ENCODE data around the gene TEAD1. TPM values are rescaled to one million over a fixed set of nuclear protein-coding genes. Genes with fewer than 3 reads are reported as not detected.

Gene TEAD1
- total RNA-seq, 1 experiment from 2014 or later = 58.0 TPM

DNA sequence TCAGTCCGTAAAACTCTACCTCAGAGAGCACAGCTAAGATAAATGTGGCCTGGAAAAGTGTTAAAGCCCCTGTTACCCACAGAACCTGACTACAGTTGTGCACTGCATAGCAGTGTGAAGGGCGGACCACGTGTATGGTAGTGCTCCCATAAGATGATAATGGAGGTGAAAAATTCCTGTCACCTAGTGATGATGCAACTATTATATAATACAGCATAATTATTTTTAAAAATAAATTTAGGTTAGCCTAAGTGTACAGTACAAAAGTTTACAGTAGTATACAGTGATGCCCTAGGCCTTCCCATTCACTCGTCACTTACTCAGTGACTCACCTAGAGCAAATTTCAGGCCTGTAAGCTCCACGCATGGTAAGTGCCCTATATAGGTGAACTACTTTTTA is 258.3 kb downstream of the TEAD1 start:
- Histone ChIP-seq H3K4me3 (ENCODE audit: insufficient read depth, low read depth, low read length) (no peak overlapping the region), H3K36me3 (replicated peaks; ENCODE audit: control insufficient read depth, insufficient read depth, low read length) (peaks cover 1% of the 10 kb centered on the region), H3K27me3 (ENCODE audit: control insufficient read depth, insufficient read depth, low read length) (no peaks in the 10 kb centered on the region)
- no peak for DNase-seq

DNA sequence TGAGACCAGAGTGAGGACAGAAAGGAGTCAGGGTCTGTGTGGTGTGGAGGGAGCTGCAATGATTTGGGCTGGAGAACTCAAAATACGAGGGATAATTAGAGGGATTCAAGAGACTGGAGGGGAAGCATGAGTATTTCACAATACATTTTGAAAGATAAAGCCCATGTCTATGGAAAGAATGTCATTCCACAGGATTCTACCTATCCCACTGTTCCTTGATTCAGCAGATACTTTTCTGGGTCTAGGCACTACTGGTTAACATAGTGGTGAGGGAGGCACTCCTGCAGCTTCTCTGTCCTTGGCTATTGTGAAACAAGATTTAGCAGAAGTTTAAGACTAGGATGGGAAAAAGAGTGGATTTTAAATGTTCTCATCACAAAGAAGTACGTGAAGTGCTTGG is 262.0 kb downstream of the TEAD1 start:
- DNase-seq = no peak
- Histone ChIP-seq H3K4me3 (ENCODE audit: insufficient read depth, low read depth, low read length) (no peak overlapping the region), H3K36me3 (replicated peaks; ENCODE audit: control insufficient read depth, insufficient read depth, low read length) (peaks cover 9% of the 10 kb centered on the region), H3K27me3 (ENCODE audit: control insufficient read depth, insufficient read depth, low read length) (no peaks in the 10 kb centered on the region)

DNA sequence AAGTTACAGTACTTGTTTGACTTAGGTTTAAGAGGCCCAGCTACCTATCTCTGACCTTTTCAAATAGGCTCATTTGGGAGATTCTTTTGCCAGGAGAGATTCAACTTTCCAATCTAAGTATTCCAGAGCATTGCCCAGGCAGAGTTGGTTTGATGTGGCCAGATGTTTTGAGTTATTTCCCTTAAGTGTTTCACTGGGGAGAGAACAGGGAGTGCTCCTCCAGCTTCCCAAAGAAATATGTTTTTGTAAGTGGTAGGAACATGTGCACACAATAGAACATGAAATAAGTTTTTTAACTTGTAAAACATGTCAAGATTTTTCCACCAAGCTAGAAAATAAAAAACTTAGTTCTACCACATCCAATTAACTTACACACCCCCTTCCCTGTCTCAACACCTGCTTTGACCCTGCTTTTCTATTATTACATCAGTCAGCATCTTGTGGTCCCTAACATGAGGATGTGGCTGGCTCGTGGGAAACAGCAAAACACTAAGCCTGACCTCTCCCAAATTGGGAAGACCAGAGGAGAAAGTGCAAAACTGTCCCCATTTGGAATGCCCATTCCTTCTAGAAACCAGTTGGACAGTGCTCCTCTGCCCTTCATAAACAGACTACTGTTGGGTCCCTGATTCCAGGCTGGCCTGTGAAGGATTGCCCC is 264.5 kb downstream of the TEAD1 start:
- Histone ChIP-seq H3K27me3 (ENCODE audit: control insufficient read depth, insufficient read depth, low read length) (no peaks in the 10 kb centered on the region), H3K36me3 (replicated peaks; ENCODE audit: control insufficient read depth, insufficient read depth, low read length) (peaks cover 11% of the 10 kb centered on the region), H3K4me3 (ENCODE audit: insufficient read depth, low read depth, low read length) (no peak overlapping the region)
- no peak for DNase-seq

DNA sequence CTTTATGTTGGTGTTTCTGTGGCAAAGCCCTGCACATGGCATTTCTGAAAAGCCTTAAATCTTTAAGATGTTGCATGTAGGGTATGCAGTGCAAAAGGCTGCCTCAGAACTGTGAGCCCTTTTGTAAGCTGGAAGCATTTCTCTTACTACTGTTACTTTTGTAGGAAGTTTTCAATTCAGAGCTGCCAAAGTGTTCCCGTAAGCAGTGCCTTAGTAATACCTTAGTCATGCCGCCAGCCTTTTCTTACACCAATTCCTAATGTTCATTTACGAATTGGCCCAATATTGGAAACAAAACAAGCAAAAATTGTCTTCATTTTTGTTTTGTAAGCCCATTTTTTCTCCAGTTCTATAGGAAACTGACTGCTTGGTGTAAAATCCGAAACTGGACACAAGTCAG is 267.4 kb downstream of the TEAD1 start:
- Histone ChIP-seq H3K27me3 (ENCODE audit: control insufficient read depth, insufficient read depth, low read length) (no peaks in the 10 kb centered on the region), H3K36me3 (replicated peaks; ENCODE audit: control insufficient read depth, insufficient read depth, low read length) (peaks cover 10% of the 10 kb centered on the region), H3K4me3 (ENCODE audit: insufficient read depth, low read depth, low read length) (no peak overlapping the region)
- DNase-seq = no peak

DNA sequence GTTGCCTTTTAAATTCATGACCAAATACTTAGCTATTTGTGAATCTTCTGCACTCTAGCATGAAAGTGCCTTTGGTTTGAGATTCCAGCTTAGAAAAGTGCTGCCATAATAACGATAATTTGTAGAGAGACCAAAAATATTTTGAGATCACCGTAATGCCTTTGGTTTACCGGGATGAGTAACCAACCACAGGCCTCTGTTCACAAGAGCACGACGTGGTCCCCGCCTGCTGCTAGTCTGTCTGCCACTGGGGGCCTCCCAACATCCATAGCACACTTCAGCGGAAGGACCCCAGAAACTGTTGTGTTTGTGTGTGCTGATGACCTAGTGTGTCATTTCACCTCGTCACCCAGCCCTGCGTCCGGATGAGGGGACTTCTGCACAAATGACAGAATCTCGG is 267.9 kb downstream of the TEAD1 start:
- no peak overlapping the region for H3K4me3 ChIP-seq (ENCODE audit: insufficient read depth, low read depth, low read length)
- no peak for DNase-seq
- no peaks in the 10 kb centered on the region for H3K27me3 ChIP-seq (ENCODE audit: control insufficient read depth, insufficient read depth, low read length)
- H3K36me3 ChIP-seq (replicated peaks; ENCODE audit: control insufficient read depth, insufficient read depth, low read length) = peaks cover 10% of the 10 kb centered on the region

DNA sequence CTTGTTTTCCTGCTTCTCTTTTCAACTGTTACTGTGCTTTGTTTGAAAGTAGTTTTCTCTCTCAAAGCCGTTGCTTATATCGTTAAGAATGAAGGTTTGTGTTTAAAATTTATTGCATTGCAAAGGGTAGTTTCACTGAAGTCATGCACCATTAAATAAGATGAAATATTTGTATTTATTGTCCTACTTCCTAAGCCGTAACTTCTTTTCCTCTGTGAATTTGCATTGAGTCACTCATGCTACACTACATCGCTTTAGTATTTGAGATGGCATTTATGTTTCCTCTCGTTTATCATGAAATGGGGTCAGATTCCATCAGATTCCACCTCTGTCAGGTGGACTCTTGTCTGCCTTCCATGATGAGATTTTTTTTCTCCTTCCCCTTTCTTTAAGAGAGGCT is 269.1 kb downstream of the TEAD1 start:
- Histone ChIP-seq H3K36me3 (replicated peaks; ENCODE audit: control insufficient read depth, insufficient read depth, low read length) (peaks cover 7% of the 10 kb centered on the region), H3K4me3 (ENCODE audit: insufficient read depth, low read depth, low read length) (no peak overlapping the region), H3K27me3 (ENCODE audit: control insufficient read depth, insufficient read depth, low read length) (no peaks in the 10 kb centered on the region)
- no peak for DNase-seq

DNA sequence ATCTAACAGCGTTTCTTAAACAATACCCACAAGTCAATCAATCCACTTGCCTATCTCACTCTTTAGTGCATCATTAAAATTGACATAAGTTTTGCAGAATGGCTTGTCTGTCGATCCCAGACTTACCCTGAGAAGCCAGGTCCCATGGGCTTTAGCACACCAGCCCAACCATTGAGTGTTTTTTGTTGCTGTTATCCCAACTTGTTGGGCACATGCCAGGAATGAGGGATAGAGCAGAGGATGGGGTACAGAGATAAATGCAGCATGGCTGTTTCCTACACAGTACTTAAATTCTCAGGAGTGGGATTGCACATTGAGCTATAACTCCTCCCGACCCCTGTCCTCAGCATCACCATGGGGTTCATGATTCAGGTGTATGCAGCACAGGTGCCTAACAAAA is 270.7 kb downstream of the TEAD1 start:
- no peak overlapping the region for H3K4me3 ChIP-seq (ENCODE audit: insufficient read depth, low read depth, low read length)
- H3K36me3 ChIP-seq (replicated peaks; ENCODE audit: control insufficient read depth, insufficient read depth, low read length) = peaks cover 2% of the 10 kb centered on the region; the same call in 1 of the 2 replicates
- DNase-seq = no peak
- H3K27me3 ChIP-seq (ENCODE audit: control insufficient read depth, insufficient read depth, low read length) = no peaks in the 10 kb centered on the region

DNA sequence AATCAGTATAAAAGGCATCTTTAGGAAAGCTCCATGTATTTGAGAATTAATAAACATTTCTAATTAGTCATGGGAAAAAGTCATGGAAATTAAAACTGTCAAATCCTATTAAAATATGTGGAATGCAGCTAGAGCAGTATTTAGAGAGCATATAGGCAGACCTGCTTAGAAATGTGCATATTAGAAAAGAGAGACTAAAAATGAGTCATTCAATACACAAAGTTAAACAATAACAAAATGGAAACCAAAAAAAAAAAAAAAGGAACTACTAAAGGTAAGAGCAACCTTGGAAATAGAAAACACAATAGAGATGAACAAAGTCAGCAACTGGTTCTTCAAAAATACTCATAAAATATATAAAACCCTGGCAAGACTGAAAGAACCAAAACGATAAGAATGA is 275.2 kb downstream of the TEAD1 start:
- no peaks in the 10 kb centered on the region for H3K36me3 ChIP-seq (replicated peaks; ENCODE audit: control insufficient read depth, insufficient read depth, low read length)
- no peak for DNase-seq
- H3K27me3 ChIP-seq (ENCODE audit: control insufficient read depth, insufficient read depth, low read length) = no peaks in the 10 kb centered on the region
- no peak overlapping the region for H3K4me3 ChIP-seq (ENCODE audit: insufficient read depth, low read depth, low read length)

DNA sequence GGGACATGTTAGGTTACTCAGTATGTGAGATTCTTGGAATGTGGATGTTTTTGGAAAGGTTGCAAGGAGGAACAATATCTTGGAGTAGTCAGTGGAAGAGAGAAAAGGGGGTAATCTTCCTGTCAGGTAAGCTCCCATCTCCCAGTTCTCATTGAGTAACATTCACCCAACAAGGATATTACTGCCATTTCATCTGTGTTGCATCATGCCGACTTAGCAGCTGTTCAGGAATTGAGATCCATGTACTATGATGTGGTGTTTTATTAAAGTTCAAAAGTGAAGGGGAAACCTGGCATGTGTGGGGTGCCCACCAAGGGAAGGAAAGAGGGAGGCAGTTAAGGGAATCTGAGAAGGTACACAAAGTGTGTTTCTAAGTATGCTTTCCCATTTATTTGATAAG is 276.4 kb downstream of the TEAD1 start:
- Histone ChIP-seq H3K27me3 (ENCODE audit: control insufficient read depth, insufficient read depth, low read length) (no peaks in the 10 kb centered on the region), H3K4me3 (ENCODE audit: insufficient read depth, low read depth, low read length) (no peak overlapping the region), H3K36me3 (replicated peaks; ENCODE audit: control insufficient read depth, insufficient read depth, low read length) (no peaks in the 10 kb centered on the region)
- DNase-seq = no peak

DNA sequence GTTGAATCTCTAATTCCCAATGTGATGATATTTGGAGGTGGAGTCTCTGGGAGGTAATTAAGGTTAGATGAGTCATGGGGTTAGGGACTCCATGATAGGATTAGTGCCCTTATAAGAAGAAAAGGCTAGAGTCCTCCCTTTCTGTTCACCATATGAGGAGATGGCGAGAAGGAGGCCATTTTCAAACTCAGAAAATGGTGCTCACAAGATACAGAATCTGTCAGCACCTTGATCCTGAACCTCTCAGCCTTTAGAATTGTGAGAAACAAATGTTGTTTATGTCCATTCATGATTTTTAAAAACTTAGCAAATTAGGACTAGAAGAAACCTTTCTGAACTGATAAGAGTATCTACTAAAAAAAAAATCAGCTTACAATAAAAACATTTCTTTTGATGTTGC is 277.2 kb downstream of the TEAD1 start:
- no peak for DNase-seq
- Histone ChIP-seq H3K36me3 (replicated peaks; ENCODE audit: control insufficient read depth, insufficient read depth, low read length) (no peaks in the 10 kb centered on the region), H3K4me3 (ENCODE audit: insufficient read depth, low read depth, low read length) (no peak overlapping the region), H3K27me3 (ENCODE audit: control insufficient read depth, insufficient read depth, low read length) (no peaks in the 10 kb centered on the region)

DNA sequence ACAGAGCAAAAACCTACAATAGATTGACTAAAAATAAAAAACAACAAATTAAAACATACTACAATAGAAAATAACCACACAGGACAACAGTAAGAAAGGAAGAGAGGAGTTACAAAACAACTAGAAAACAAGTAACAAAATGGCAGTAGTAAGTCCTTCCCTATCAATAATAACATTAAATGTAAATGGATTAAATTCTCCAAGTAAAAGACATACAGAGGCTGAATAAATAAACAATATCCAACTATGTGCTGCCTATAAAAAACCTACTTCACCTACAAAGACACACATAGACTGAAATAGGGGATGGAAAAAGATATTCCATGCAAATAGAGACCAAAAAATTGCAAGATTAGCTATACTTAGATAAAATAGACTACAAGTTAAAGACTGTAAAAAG is 277.9 kb downstream of the TEAD1 start:
- no peaks in the 10 kb centered on the region for H3K36me3 ChIP-seq (replicated peaks; ENCODE audit: control insufficient read depth, insufficient read depth, low read length)
- H3K27me3 ChIP-seq (ENCODE audit: control insufficient read depth, insufficient read depth, low read length) = no peaks in the 10 kb centered on the region
- no peak overlapping the region for H3K4me3 ChIP-seq (ENCODE audit: insufficient read depth, low read depth, low read length)
- no peak for DNase-seq

DNA sequence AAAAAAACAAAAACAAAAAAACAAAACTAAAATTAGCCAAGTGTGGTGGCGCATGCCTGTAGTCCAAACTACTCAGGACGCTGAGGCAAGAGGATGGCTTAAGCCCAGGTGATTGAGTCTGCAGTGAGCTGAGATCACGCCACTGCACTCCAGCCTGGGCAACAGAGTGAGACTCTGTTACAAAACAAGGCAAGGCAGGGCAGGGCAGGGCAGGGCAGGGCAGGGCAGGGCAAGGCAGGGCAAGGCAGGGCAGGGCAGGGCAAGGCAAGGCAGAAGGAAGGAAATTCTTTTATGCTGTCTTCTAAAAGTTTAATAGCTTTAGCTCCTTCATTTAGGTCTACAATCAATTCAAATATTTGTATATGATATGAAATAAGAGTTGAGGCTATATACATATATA is 284.8 kb downstream of the TEAD1 start:
- no peak for DNase-seq
- Histone ChIP-seq H3K4me3 (ENCODE audit: insufficient read depth, low read depth, low read length) (no peak overlapping the region), H3K36me3 (replicated peaks; ENCODE audit: control insufficient read depth, insufficient read depth, low read length) (no peaks in the 10 kb centered on the region), H3K27me3 (ENCODE audit: control insufficient read depth, insufficient read depth, low read length) (no peaks in the 10 kb centered on the region)

DNA sequence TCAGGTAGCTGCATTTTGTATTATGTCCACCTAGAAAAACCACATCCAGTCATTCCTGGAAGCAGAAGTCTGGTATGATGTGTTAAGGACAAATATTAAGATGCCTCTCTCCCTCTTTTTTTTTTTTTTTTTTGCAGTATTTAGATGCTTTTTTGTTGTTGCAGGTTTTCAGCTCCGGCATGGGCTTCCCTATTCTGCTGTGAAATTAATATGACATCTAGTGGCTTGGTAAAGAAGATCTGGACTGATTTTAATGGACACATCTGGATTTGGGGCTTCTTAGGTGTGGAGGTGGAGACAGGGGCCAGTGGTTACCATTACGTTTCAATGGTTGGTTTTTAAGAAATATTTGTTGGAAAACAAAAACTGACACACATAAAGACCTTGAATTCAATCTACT is 287.4 kb downstream of the TEAD1 start:
- DNase-seq = no peak
- H3K4me3 ChIP-seq (ENCODE audit: insufficient read depth, low read depth, low read length) = no peak overlapping the region

DNA sequence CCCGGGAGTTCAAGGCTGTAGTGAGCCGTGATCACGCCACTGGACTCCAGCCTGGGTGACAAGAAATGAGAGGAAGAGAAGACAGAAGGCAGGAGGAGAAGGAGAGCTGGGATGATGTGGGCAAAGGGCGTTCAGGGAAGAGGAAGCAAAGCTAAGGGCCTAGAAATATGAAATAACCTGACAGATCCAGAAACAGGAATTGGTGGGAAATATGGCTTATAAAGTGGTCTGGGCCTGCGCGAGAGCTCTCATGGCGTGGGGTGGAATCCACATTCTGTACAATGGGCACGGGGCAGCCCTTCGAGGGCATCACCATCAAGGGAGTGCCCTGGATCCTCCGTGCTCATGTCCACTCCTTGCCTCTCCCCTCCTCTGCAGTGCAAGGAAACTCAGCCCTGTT is 288.1 kb downstream of the TEAD1 start:
- no peak for DNase-seq
- Histone ChIP-seq H3K36me3 (replicated peaks; ENCODE audit: control insufficient read depth, insufficient read depth, low read length) (no peaks in the 10 kb centered on the region), H3K27me3 (ENCODE audit: control insufficient read depth, insufficient read depth, low read length) (no peaks in the 10 kb centered on the region), H3K4me3 (ENCODE audit: insufficient read depth, low read depth, low read length) (no peak overlapping the region)

More for the DNA sequence above, 287.4 kb downstream of the TEAD1 start:
- no peaks in the 10 kb centered on the region for H3K27me3 ChIP-seq (ENCODE audit: control insufficient read depth, insufficient read depth, low read length)
- H3K36me3 ChIP-seq (replicated peaks; ENCODE audit: control insufficient read depth, insufficient read depth, low read length) = no peaks in the 10 kb centered on the region

DNA sequence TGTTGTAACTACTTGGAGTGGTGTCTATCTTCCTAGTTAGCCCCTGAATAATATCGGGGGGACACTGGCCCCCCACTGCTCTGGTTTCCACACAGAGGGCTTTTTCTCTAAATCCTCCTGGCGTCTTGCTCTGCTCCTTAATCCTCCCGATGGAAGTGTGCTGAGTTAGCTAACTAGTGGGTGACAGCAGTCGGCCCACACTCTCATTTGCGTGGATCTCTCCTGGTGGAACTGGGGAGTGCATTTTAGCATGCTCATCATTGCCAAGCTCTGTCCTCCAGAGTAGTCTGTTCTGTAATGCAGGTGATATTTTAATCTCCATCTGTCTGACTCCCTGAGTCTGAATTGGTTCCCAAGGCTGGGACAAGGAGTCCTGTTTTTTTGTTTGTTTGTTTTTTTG is 288.8 kb downstream of the TEAD1 start:
- Histone ChIP-seq H3K27me3 (ENCODE audit: control insufficient read depth, insufficient read depth, low read length) (no peaks in the 10 kb centered on the region), H3K4me3 (ENCODE audit: insufficient read depth, low read depth, low read length) (no peak overlapping the region), H3K36me3 (replicated peaks; ENCODE audit: control insufficient read depth, insufficient read depth, low read length) (no peaks in the 10 kb centered on the region)
- DNase-seq = no peak

Data from H7 (cell line).